Measurements from ENCODE around the gene ARHGAP8. TPM values are rescaled to one million over a fixed set of nuclear protein-coding genes. Genes with fewer than 3 reads are reported as not detected.

ARHGAP8 gene
- total RNA-seq, 1 donor from 2014 or later: 0.49 TPM

- H3K27ac Mint-ChIP-seq: no peak overlapping the region
- POLR2A ChIA-PET: no interaction called here
- H3K4me1 Mint-ChIP-seq: no peaks in the 10 kb centered on the region
- H3K27me3 Mint-ChIP-seq: peaks cover 18% of the 10 kb centered on the region
- no peak for TF ChIP-seq CTCF (IDR thresholded peaks at IDR 0.05)
- DNase-seq (no peak), ATAC-seq (ENCODE audit: low read depth) (no peak)
- H3K9me3 Mint-ChIP-seq: no peaks in the 10 kb centered on the region
- intact Hi-C loops (cut with micrococcal nuclease): no loop called here
- CTCF ChIA-PET: no interaction called here
- no peaks in the 10 kb centered on the region for H3K36me3 Mint-ChIP-seq (ENCODE audit: low read depth)
- no peak overlapping the region for H3K4me3 Mint-ChIP-seq
Observed at GRCh38 chr22:44786136-44786535, 33.8 kb downstream of the ARHGAP8 start.

GRCh38 chr22:44786610-44787009, 34.2 kb downstream of the ARHGAP8 start:
- ATAC-seq (ENCODE audit: low read depth): no peak
- DNase-seq: no peak
- Mint-ChIP-seq H3K27me3 (peaks cover 18% of the 10 kb centered on the region), H3K4me1 (no peaks in the 10 kb centered on the region), H3K27ac (no peak overlapping the region), H3K9me3 (no peaks in the 10 kb centered on the region), H3K4me3 (no peak overlapping the region), H3K36me3 (ENCODE audit: low read depth) (no peaks in the 10 kb centered on the region)
- intact Hi-C loops (cut with micrococcal nuclease): no loop called here
- no peak for TF ChIP-seq CTCF (IDR thresholded peaks at IDR 0.05)
- ChIA-PET CTCF (no interaction called here), POLR2A (no interaction called here)

GRCh38 chr22:44787832-44788231, 35.5 kb downstream of the ARHGAP8 start:
- no peak for ATAC-seq (ENCODE audit: low read depth)
- no peak for TF ChIP-seq CTCF (IDR thresholded peaks at IDR 0.05)
- CTCF ChIA-PET: no interaction called here
- no peak for DNase-seq
- intact Hi-C loops (cut with micrococcal nuclease): no loop called here
- no peaks in the 10 kb centered on the region for H3K4me1 Mint-ChIP-seq
- no peaks in the 10 kb centered on the region for H3K36me3 Mint-ChIP-seq (ENCODE audit: low read depth)
- H3K27ac Mint-ChIP-seq: no peak overlapping the region
- no peak overlapping the region for H3K4me3 Mint-ChIP-seq
- peaks cover 16% of the 10 kb centered on the region for H3K27me3 Mint-ChIP-seq
- POLR2A ChIA-PET: no interaction called here
- H3K9me3 Mint-ChIP-seq: no peaks in the 10 kb centered on the region

GRCh38 chr22:44793106-44793505, 40.7 kb downstream of the ARHGAP8 start:
- ChIA-PET CTCF (no interaction called here), POLR2A (no interaction called here)
- Mint-ChIP-seq H3K27ac (no peak overlapping the region), H3K4me1 (no peaks in the 10 kb centered on the region), H3K4me3 (no peak overlapping the region), H3K9me3 (no peaks in the 10 kb centered on the region), H3K36me3 (ENCODE audit: low read depth) (no peaks in the 10 kb centered on the region), H3K27me3 (peaks cover 2% of the 10 kb centered on the region)
- DNase-seq (no peak), ATAC-seq (ENCODE audit: low read depth) (no peak)
- TF ChIP-seq CTCF (IDR thresholded peaks at IDR 0.05): no peak
- intact Hi-C loops (cut with micrococcal nuclease): no loop called here

GRCh38 chr22:44793506-44794172, 41.3 kb downstream of the ARHGAP8 start:
- H3K27me3 Mint-ChIP-seq: peaks cover 2% of the 10 kb centered on the region
- no peak for ATAC-seq (ENCODE audit: low read depth)
- H3K4me1 Mint-ChIP-seq: no peaks in the 10 kb centered on the region
- POLR2A ChIA-PET: no interaction called here
- H3K9me3 Mint-ChIP-seq: no peaks in the 10 kb centered on the region
- H3K36me3 Mint-ChIP-seq (ENCODE audit: low read depth): no peaks in the 10 kb centered on the region
- H3K4me3 Mint-ChIP-seq: no peak overlapping the region
- no peak overlapping the region for H3K27ac Mint-ChIP-seq
- no peak for DNase-seq
- TF ChIP-seq CTCF (IDR thresholded peaks at IDR 0.05): no peak
- CTCF ChIA-PET: no interaction called here
- intact Hi-C loops (cut with micrococcal nuclease): no loop called here
